Stimulated activated CD8-positive, alpha-beta memory T cell treated with anti-CD3 and anti-CD28 coated beads, Interleukin-12 subunit alpha, Interleukin-12 subunit beta, amount 100 ng/mL, for 24 hours (primary cell): Measurements from ENCODE around the gene ILF3.
"Not testable (repeated sequence)": the region's sequence is repeated elsewhere in the genome, so short reads cannot be mapped to it uniquely, and the experiment has no call there.

Experiments used
- DNase-seq: peaks from one replicate; pipeline ENCODE4 v3.0.0-alpha.2; 2020; ENCODE audit errors: extremely low read depth

ILF3 gene

GRCh38 chr19:10675214-10675613 is 21.1 kb downstream of the ILF3 start:
- DNase-seq: not testable (repeated sequence)

- DNase-seq: no peak
Observed at GRCh38 chr19:10677751-10678150, 23.6 kb downstream of the ILF3 start.

- DNase-seq: no peak
Observed at GRCh38 chr19:10678813-10679212, 24.7 kb downstream of the ILF3 start.

GRCh38 chr19:10679743-10680142 is 25.6 kb downstream of the ILF3 start:
- no peak for DNase-seq

- DNase-seq: no peak
Observed at GRCh38 chr19:10680545-10681135, 26.5 kb downstream of the ILF3 start.

GRCh38 chr19:10681658-10682057 is 27.5 kb downstream of the ILF3 start:
- DNase-seq: no peak

- no peak for DNase-seq
Observed at GRCh38 chr19:10682397-10683063, 28.4 kb downstream of the ILF3 start.

- no peak for DNase-seq
Observed at GRCh38 chr19:10683064-10683426, 28.9 kb downstream of the ILF3 start.

- DNase-seq: no peak
Observed at GRCh38 chr19:10683582-10683981, 29.4 kb downstream of the ILF3 start.

GRCh38 chr19:10685210-10685609 is 31.1 kb downstream of the ILF3 start:
- no peak for DNase-seq

GRCh38 chr19:10686193-10686592 is 32.0 kb downstream of the ILF3 start:
- no peak for DNase-seq

GRCh38 chr19:10686661-10687517 is 32.7 kb downstream of the ILF3 start:
- DNase-seq: no peak

- no peak for DNase-seq
Observed at GRCh38 chr19:10687518-10688288, 33.6 kb downstream of the ILF3 start.

- DNase-seq: no peak
Observed at GRCh38 chr19:10688545-10689280, 34.6 kb downstream of the ILF3 start.

- DNase-seq: no peak
Observed at GRCh38 chr19:10690341-10690781, 36.2 kb downstream of the ILF3 start.

GRCh38 chr19:10691178-10691881 is 37.2 kb downstream of the ILF3 start:
- DNase-seq: no peak

GRCh38 chr19:10691883-10692282 is 37.7 kb downstream of the ILF3 start:
- DNase-seq: no peak

GRCh38 chr19:10692673-10693264 is 38.6 kb downstream of the ILF3 start:
- DNase-seq: no peak

- DNase-seq: no peak
Observed at GRCh38 chr19:10694706-10695307, 40.7 kb downstream of the ILF3 start.
